Ovary (tissue), 9 donors: Measurements from ENCODE around the gene FAM98B. TPM values are rescaled to one million over a fixed set of nuclear protein-coding genes. Genes with fewer than 3 reads are reported as not detected.
A peak's percentile ranks its signal among the peaks of the same experiment; 100 is the strongest.

Source experiments
- DNase-seq, 5 donors: peaks; one replicate each; pipeline ENCODE4 v3.0.0-alpha.2; 2019 to 2020
- H3K27ac ChIP-seq, 2 donors: fragments of 200-600 bp; one replicate each; pipeline versions ENCODE4 v1.5.1 to v1.8.0; 2019 to 2022
- H3K27me3 ChIP-seq: fragments of 200-600 bp; one replicate; pipeline ENCODE4 v1.8.0; 2022
- H3K36me3 ChIP-seq: fragments of 200-600 bp; sonication (generic); one replicate; pipeline ENCODE4 v1.5.1; 2019
- H3K4me1 ChIP-seq: one replicate; pipeline ENCODE4 v1.8.1; 2013; ENCODE audit warnings: mild to moderate bottlenecking, moderate library complexity; ENCODE audit not compliant: insufficient read depth
- H3K4me3 ChIP-seq: fragments of 200-600 bp; sonication (generic); one replicate; pipeline ENCODE4 v1.5.1; 2017
- H3K9me3 ChIP-seq, 2 donors: fragments of 200-600 bp in 1 of 2; sonication (generic) in 1 of 2; one replicate each; pipeline versions ENCODE4 v1.5.1 to v1.8.1; 2013 to 2019; ENCODE audit warnings: mild to moderate bottlenecking in 1 of 2, moderate library complexity in 1 of 2
- CTCF ChIP-seq, 3 donors: fragments of 450-650 bp in 2 of 3; fragments of 200-600 bp in 1 of 3; IDR thresholded peaks; one replicate each; pipeline versions ENCODE4 v1.5.1 to v1.8.0; 2016 to 2022; ENCODE audit warnings: antibody characterized with exemption in 3 of 3, mild to moderate bottlenecking in 1 of 3
- EP300 ChIP-seq: sonication (generic); formaldehyde crosslinking; IDR thresholded peaks from one replicate; pipeline ENCODE4 v1.6.1; 2017; ENCODE audit warnings: antibody characterized with exemption
- POLR2A ChIP-seq: fragments of 450-650 bp; IDR thresholded peaks from one replicate; pipeline ENCODE4 v1.6.1; 2017; ENCODE audit warnings: antibody characterized with exemption, mild to moderate bottlenecking, moderate library complexity
- WGBS, 3 donors: extraction: QIAGEN DNeasy Blood & Tissue Kit in 1 of 3; methylation state at CpG; one replicate each; pipeline versions ENCODE4 v1.1.5 to v1.1.7; 2013 to 2017; 5-methylcytosine and 5-hydroxymethylcytosine counted together
- intact Hi-C, 4 donors: fragments of 100-400 bp; cut with DNase I; formaldehyde crosslinking; loops; one replicate each; pipeline versions ENCODE4 v1.11.0 to v1.15.1; 2022 to 2023
- polyA plus RNA-seq, 2 donors: library from polyadenylated mRNA; stranded (reverse); fragments of 200-250 nt in 1 of 2; fragments of 350-450 nt in 1 of 2; fragmentation: Illumina TruSeq in 1 of 2; extraction: RNeasy Lipid Tissue Mini Kit (QIAGEN cat#74804) in 1 of 2; gene quantifications; one replicate each; pipeline ENCODE4 v1.2.3, GENCODE V29; 2013 to 2014
- total RNA-seq, 7 donors: library from RNA; depleted of rRNA in 2 of 7; stranded (reverse); fragments of >200 nt in 2 of 7; fragmentation: NEBNext Ultra II Directional in 3 of 7; extraction: Animal tissue kit (Norgen Biotek cat#: 25700) in 3 of 7; gene quantifications; one replicate each; pipeline versions ENCODE4 v1.1.0 to v1.2.4, GENCODE V29; 2016 to 2023
- donor health status: DM: no; HTN: no; CAD: no; lungs with moderate emphysema.
- donor health status: DM: no; HTN: no; CAD: no.
- donor health status: Bipolar disorder and iron deficiency.
- donor health status: DM: yes; HTN: yes; CAD: no.
- donor health status: DM: no; HTN: no; CAD: no.
- donor health status: DM: yes; HTN: yes; CAD: no.

FAM98B gene
- total and polyA plus RNA-seq, 9 donors, result 9.4 to 35.3 (median 19.8) TPM

DNA sequence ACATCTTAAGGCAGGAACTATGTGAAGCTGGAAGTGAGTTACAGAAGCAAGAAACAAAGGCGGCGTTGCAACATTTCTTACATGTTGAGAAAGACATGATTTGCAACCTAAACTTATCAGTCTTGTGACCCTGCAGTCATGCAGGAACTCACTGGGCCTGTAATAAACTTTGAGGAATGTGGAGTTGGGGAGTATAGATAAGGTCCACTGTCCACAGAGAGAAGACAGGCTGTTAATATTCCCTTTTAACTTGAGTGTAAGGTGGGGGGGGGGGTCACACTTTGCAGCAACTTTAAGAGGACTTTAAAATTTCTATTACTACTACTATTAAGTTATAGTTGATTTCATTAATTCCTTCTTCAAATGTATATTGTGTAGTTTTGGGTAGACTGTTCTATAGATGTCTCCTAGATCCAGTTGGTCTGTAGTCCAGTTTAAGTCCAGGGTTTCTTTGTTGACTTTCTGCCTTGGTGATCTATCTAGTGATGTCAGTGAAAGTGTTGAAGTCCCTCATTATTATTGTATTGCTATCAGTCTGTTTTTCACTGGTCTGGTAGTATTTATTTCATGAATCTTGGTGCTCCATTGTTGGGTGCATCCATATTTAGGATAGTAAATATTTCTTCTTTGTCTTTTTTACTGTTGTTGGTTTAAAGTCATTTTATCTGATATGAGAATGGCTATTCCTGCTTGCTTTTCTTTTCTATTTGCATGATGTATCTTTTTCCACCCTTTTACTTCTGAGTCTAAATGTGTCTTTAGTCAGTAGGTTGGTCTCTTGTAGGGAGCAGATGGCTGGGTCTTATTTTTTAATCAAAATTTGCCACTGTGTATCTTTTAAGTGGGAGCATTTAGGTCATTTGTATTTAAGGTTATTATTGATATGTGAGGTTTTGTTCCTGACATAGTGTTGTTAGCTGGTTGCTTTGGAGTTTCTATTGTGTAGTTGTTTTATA is 15.6 kb upstream of the FAM98B start:
- no peaks in the 10 kb centered on the region for H3K36me3 ChIP-seq
- no peak for TF ChIP-seq EP300
- TF ChIP-seq CTCF (IDR thresholded peaks at IDR 0.05), result no peak
- TF ChIP-seq POLR2A, result no peak
- no peaks in the 10 kb centered on the region for H3K9me3 ChIP-seq
- 44 to 57% (median 47%) methylated on average over 2 of the region's 2 CpGs for WGBS, 3 donors
- intact Hi-C loops, result loop anchor here in 1 of 4 donors (10.0 kb wide), 1 partner anchor 236 kb away; no protein-coding TSS in a partner anchor
- no peak overlapping the region for H3K4me3 ChIP-seq
- no peaks in the 10 kb centered on the region for H3K4me1 ChIP-seq
- no peaks in the 10 kb centered on the region for H3K27me3 ChIP-seq
- H3K27ac ChIP-seq, result no peak overlapping the region
- no peak for DNase-seq

GRCh38 chr15:38440353-38441129 is 13.4 kb upstream of the FAM98B start:
- intact Hi-C loops, result loop anchor here in 2 of 4 donors (10.0 kb wide), 1 partner anchor 244 kb away; no protein-coding TSS in a partner anchor

GRCh38 chr15:38441130-38441519 is 12.8 kb upstream of the FAM98B start:
- no peak for DNase-seq
- H3K9me3 ChIP-seq, result no peaks in the 10 kb centered on the region
- intact Hi-C loops, result loop anchor here in 2 of 4 donors (10.0 kb wide), 1 partner anchor 244 kb away; no protein-coding TSS in a partner anchor
- TF ChIP-seq POLR2A (no peak), CTCF (IDR thresholded peaks at IDR 0.05) (no peak), EP300 (no peak)
- no peaks in the 10 kb centered on the region for H3K4me1 ChIP-seq
- H3K27me3 ChIP-seq, result no peaks in the 10 kb centered on the region
- no peak overlapping the region for H3K4me3 ChIP-seq
- H3K27ac ChIP-seq, result no peak overlapping the region
- H3K36me3 ChIP-seq, result no peaks in the 10 kb centered on the region
- WGBS, 3 donors, result 89 to 94% (median 91%) methylated on average over 3 of the region's 3 CpGs

More at GRCh38 chr15:38440353-38441129, 13.4 kb upstream of the FAM98B start:
- Histone ChIP-seq H3K27me3 (no peaks in the 10 kb centered on the region), H3K36me3 (no peaks in the 10 kb centered on the region), H3K9me3 (no peaks in the 10 kb centered on the region), H3K27ac (no peak overlapping the region), H3K4me1 (no peaks in the 10 kb centered on the region), H3K4me3 (no peak overlapping the region)
- TF ChIP-seq CTCF (IDR thresholded peaks at IDR 0.05), result peak; percentile 50 to 74 (median 61)
- TF ChIP-seq EP300, result no peak
- 22 to 36% (median 32%) methylated on average over 9 of the region's 9 CpGs for WGBS, 3 donors
- peak in 2 of 5 donors; percentile 24 to 34 for DNase-seq

GRCh38 chr15:38454696-38455090 is 766 bp downstream of the FAM98B start:
- no peak for DNase-seq
- no peaks in the 10 kb centered on the region for H3K27me3 ChIP-seq
- H3K9me3 ChIP-seq, result no peaks in the 10 kb centered on the region
- intact Hi-C loops, result loop anchor here in 1 of 4 donors (5.0 kb wide), 1 partner anchor 1467 kb away; no protein-coding TSS in a partner anchor
- 0% methylated on average over 12 of the region's 12 CpGs for WGBS, 3 donors
- H3K36me3 ChIP-seq, result no peaks in the 10 kb centered on the region
- H3K4me1 ChIP-seq, result peaks cover 3% of the 10 kb centered on the region
- H3K27ac ChIP-seq, result peak overlapping the region; percentile 83 to 94
- peak overlapping the region; percentile 87 for H3K4me3 ChIP-seq
- TF ChIP-seq CTCF (IDR thresholded peaks at IDR 0.05), result no peak
- TF ChIP-seq POLR2A, result no peak
- TF ChIP-seq EP300, result no peak
